ENCODE measurements around the gene GNAI1. TPM values are rescaled to one million over a fixed set of nuclear protein-coding genes. Genes with fewer than 3 reads are reported as not detected.

GNAI1 gene
- total RNA-seq, 4 donors from 2014 or later: 17.2 to 74.0 (median 38.2) TPM

GRCh38 chr7:80093349-80093748 lies 41.3 kb upstream of the GNAI1 start:
- Histone ChIP-seq H3K27ac (no peak overlapping the region), H3K4me3 (no peak overlapping the region)
- intact Hi-C loops (cut with DNase I; ENCODE audit: low total_unique reads): no loop called here

GRCh38 chr7:80095545-80095944 lies 39.1 kb upstream of the GNAI1 start:
- Histone ChIP-seq H3K27me3 (no peaks in the 10 kb centered on the region), H3K4me3 (no peak overlapping the region), H3K9me3 (no peaks in the 10 kb centered on the region), H3K36me3 (no peaks in the 10 kb centered on the region), H3K4me1 (no peaks in the 10 kb centered on the region), H3K27ac (no peak overlapping the region)
- peak; percentile 37 to 52 (median 44) for TF ChIP-seq CTCF (IDR thresholded peaks at IDR 0.05)
- TF ChIP-seq POLR2A (IDR thresholded peaks at IDR 0.05): no peak
- DNase-seq: no peak
- intact Hi-C loops (cut with DNase I; ENCODE audit: low total_unique reads): no loop called here

More at GRCh38 chr7:80093349-80093748, 41.3 kb upstream of the GNAI1 start:
- Histone ChIP-seq H3K9me3 (no peaks in the 10 kb centered on the region), H3K4me1 (no peaks in the 10 kb centered on the region), H3K36me3 (no peaks in the 10 kb centered on the region), H3K27me3 (no peaks in the 10 kb centered on the region)
- DNase-seq: no peak
- TF ChIP-seq POLR2A (IDR thresholded peaks at IDR 0.05): no peak
- TF ChIP-seq CTCF (IDR thresholded peaks at IDR 0.05): no peak

- Histone ChIP-seq H3K4me3 (no peak overlapping the region), H3K27ac (no peak overlapping the region), H3K4me1 (no peaks in the 10 kb centered on the region), H3K27me3 (no peaks in the 10 kb centered on the region), H3K9me3 (no peaks in the 10 kb centered on the region), H3K36me3 (no peaks in the 10 kb centered on the region)
- intact Hi-C loops (cut with DNase I; ENCODE audit: low total_unique reads): no loop called here
- no peak for DNase-seq
- TF ChIP-seq POLR2A (IDR thresholded peaks at IDR 0.05): no peak
- TF ChIP-seq CTCF (IDR thresholded peaks at IDR 0.05): no peak
Observed at GRCh38 chr7:80097756-80098155, 36.9 kb upstream of the GNAI1 start.

- intact Hi-C loops (cut with DNase I; ENCODE audit: low total_unique reads): no loop called here
Observed at GRCh38 chr7:80098795-80099194, 35.8 kb upstream of the GNAI1 start.

GRCh38 chr7:80100254-80100653 lies 34.4 kb upstream of the GNAI1 start:
- no peak overlapping the region for H3K4me3 ChIP-seq
- H3K27me3 ChIP-seq: no peaks in the 10 kb centered on the region
- H3K27ac ChIP-seq: no peak overlapping the region
- H3K36me3 ChIP-seq: no peaks in the 10 kb centered on the region
- H3K4me1 ChIP-seq: no peaks in the 10 kb centered on the region
- no peaks in the 10 kb centered on the region for H3K9me3 ChIP-seq
- no peak for TF ChIP-seq POLR2A (IDR thresholded peaks at IDR 0.05)
- intact Hi-C loops (cut with DNase I; ENCODE audit: low total_unique reads): no loop called here
- no peak for DNase-seq

More at GRCh38 chr7:80098795-80099194, 35.8 kb upstream of the GNAI1 start:
- Histone ChIP-seq H3K27ac (no peak overlapping the region), H3K4me3 (no peak overlapping the region), H3K27me3 (no peaks in the 10 kb centered on the region), H3K36me3 (no peaks in the 10 kb centered on the region), H3K9me3 (no peaks in the 10 kb centered on the region), H3K4me1 (no peaks in the 10 kb centered on the region)
- DNase-seq: no peak
- no peak for TF ChIP-seq CTCF (IDR thresholded peaks at IDR 0.05)
- no peak for TF ChIP-seq POLR2A (IDR thresholded peaks at IDR 0.05)

Data from uterus (tissue), 4 donors.